ENCODE results near the gene CACNG1.

DNA sequence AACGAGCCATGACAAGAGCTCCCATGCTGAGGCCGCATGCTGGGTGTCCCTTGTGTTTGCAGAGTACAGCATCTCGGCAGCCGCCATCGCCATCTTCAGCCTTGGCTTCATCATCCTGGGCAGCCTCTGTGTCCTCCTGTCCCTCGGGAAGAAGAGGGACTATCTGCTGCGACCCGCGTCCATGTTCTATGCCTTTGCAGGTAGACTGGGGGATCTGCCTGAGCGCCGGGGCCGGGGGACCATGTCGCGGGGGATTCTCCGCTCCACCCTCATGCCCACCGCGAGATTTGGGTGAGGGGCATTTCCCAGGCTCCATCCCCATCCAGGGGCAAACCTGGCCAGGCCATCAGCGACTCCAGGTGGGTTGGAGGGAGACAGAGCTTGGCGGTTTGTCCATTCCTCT, 10.7 kb downstream of the CACNG1 start:
- TF ChIP-seq, protein P1, sequence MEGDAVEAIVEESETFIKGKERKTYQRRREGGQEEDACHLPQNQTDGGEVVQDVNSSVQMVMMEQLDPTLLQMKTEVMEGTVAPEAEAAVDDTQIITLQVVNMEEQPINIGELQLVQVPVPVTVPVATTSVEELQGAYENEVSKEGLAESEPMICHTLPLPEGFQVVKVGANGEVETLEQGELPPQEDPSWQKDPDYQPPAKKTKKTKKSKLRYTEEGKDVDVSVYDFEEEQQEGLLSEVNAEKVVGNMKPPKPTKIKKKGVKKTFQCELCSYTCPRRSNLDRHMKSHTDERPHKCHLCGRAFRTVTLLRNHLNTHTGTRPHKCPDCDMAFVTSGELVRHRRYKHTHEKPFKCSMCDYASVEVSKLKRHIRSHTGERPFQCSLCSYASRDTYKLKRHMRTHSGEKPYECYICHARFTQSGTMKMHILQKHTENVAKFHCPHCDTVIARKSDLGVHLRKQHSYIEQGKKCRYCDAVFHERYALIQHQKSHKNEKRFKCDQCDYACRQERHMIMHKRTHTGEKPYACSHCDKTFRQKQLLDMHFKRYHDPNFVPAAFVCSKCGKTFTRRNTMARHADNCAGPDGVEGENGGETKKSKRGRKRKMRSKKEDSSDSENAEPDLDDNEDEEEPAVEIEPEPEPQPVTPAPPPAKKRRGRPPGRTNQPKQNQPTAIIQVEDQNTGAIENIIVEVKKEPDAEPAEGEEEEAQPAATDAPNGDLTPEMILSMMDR (conservative IDR thresholded peaks at IDR 0.05 in 1 of 2, IDR thresholded peaks at IDR 0.05 in 1 of 2; ENCODE audit: low read depth in 1 of 2, low read length in 2 of 2) = no peak
- TF ChIP-seq EZH2 (IDR thresholded peaks at IDR 0.05; ENCODE audit: low read length, missing control alignments) = no peak

Data from fibroblast of lung (primary cell).